Inflammatory macrophage treated with lipopolysaccharide for 1 hour (primary cell): Measurements from ENCODE around the gene SLC16A7.
A peak's percentile ranks its signal among the peaks of the same experiment; 100 is the strongest.
"Not testable (repeated sequence)": the region's sequence is repeated elsewhere in the genome, so short reads cannot be mapped to it uniquely, and the experiment has no call there.

ENCODE experiments used
- DNase-seq, 2 donors: peaks; one replicate each; pipeline ENCODE4 v3.0.0-alpha.2; 2020 to 2022

The SLC16A7 gene

DNA sequence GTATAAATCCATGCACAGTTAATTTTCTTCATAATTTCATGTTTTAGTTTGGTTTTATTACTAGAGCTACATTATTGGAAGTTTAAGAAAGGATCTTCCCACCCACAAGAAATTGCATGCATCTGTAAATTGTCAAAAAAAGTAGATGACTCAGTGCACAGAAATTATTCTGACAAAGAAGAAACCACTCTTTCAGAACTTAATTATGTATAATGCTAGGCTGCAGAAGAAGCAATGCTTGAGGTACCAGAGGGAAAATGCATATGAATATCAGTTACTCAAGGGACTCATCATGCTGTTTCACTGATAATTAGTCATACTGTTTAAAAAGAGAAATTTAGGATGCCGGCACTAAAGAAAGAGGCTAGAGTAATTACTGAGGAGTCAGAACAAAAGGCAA, 147.0 kb downstream of the SLC16A7 start:
- DNase-seq = no peak

DNA sequence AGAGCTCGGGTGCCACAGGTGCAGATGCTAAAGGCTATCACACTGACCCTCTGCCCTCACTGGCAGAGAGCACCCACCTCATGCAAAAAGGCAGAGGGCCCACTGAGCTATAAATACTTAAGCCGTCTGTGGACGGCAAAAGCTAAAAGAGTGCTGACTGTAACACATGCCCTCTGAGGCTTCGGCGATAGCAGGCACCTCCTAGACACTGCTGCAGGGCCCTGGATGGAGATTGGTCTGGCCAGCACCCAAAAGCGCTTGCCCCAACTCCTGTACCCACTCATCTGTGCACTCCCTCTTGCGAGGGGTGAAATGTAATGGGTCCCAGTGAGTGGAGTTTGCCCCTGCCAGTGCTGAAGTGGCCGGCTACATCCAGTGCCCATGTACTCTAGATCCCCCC, 148.7 kb downstream of the SLC16A7 start:
- DNase-seq = no peak

DNA sequence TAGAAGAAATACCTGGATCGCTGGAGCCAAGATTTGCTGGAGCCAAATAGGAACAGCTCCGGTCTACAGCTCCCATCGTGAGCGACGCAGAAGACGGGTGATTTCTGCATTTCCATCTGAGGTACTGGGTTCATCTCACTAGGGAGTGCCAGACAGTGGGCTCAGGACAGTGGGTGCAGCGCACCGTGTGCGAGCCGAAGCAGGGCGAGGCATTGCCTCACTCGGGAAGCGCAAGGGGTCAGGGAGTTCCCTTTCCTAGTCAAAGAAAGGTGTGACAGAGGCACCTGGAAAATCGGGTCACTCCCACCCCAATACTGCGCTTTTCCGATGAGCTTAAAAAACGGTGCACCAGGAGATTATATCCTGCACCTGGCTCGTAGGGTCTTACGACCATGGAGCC, 155.3 kb downstream of the SLC16A7 start:
- not testable (repeated sequence) for DNase-seq

DNA sequence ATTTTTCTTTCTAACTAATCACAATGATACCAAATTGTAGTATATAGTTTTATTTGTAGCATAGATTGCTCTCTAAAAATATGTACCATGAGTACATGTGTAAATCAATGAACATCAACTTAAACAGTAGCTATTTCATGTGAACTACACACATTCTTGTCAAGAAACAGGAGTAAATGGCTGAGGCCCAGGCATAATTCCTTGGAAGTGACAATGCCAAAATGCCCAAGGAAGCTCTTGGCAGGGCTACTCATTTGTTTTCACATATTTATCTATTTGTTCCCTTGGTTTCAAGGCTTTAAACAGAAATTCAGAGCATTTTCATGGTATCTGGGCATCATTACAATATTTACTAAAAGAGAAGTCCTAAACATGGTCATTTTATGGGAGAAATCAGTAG, 165.7 kb downstream of the SLC16A7 start:
- DNase-seq = no peak

DNA sequence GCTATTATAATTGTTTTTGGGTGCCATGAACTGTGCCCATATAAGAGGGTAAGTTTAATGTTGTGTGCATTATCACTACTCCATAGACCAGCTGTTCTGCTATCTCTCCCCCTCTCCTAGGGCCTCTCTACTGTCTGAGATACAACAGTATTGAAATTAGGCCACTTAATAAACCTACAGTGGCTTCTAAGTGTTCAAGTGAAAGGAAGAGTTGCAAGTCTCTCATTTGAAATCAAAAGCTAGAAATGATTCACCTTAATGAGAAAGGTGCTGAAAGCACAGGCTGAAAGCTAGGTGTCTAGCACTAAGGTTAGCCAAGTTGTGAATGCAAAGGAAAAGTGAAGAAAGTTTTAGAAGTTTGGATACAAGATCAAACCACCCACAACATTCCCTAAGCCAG, 168.0 kb downstream of the SLC16A7 start:
- no peak for DNase-seq

DNA sequence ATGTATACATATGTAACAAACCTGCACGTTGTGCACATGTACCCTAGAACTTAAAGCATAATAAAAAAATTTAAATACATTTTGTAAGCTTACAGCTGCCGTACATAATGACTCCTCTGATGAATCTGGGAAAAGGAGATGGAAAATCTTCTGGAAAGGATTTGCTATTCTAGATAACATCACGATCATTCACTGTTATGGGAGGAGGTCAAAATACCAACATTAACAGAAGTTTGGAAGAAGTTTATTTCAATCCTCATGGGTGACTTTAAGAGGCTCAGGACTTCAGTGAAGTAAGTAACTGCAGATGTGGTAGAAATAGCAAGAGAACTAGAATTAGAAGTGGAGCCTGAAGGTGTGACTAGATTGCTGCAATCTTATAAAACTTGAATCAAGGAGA, 172.2 kb downstream of the SLC16A7 start:
- no peak for DNase-seq

DNA sequence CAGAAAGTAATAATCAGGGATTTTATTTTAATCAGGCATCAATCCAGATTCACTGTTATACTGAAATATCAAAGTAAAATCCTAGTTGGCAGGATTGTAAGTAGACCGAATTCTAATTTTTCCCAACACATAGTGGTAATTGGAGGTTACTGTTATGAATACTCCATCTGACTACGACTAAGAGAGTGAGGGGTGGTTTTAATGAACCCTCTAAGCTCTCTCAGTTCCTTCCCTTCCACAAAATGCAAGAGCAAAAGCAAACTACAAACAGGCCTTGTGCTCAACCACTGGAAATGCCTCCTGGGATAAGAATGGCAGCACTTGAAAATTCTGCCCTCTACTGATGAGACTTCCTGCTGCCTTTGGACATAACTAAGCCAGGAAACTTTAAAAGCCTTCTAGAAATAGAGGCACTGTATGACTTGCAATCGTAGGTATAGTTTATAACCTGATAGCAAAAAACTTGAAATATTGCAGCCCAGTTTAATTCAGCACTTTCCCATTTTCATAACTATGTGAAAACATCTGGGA, 184.8 kb downstream of the SLC16A7 start:
- DNase-seq = peak in 1 of 2 donors; percentile 27

DNA sequence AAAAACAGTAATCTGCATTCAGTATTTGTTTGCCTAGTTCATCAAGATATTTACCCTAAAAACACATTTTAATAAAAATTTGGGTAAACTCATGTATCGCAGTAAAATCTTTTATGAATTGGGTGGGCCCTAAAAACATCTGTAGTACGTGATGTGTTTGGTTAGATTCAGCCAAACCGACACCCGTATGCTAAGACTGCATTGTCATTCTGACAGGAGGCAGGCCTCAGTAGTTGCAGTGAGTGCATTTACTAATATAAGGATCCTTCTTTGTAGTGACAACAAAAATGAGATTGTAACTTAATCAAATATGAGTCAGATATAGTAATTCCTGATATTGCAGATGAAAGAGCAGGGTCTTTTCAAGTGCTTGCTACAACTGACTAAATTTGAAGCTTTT, 191.8 kb downstream of the SLC16A7 start:
- no peak for DNase-seq

DNA sequence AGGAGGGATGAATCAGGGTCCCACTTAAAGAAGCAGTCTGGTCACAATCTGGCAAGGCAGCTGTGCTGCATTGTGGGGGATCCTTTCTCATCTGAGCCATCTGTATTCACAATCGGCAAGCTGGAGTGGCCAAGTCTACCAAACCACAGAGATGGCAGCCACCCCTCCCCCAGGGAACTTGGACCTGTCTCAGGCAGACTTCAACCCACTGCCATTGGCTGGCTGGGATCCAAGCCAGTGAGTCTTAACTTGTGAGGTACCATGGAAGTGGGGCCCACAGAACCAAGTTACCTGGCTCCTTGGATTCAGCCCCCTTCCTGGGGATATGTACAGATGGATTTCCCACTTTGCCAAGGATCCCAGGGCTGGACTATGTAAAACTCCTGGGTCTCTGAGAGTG, 196.8 kb downstream of the SLC16A7 start:
- DNase-seq = no peak

DNA sequence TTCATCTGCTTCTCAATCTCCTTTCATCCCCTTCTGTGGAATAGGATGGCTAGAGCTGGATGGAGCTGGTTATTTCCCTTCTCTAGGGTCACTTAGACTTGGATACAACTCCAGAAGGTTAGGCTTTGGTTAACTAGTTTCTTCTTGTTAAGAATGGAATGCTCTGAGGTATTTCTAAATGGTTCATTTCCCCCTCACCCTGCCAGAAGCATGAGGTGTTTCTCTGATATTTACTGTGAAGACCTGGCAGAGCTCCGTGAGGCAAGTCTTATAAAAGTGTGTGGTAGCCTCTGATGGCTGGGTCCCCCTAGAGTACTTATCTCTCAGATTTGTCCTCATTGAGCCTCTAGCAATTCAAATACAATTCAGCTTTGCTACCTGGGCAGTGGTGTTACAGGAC, 207.9 kb downstream of the SLC16A7 start:
- no peak for DNase-seq

DNA sequence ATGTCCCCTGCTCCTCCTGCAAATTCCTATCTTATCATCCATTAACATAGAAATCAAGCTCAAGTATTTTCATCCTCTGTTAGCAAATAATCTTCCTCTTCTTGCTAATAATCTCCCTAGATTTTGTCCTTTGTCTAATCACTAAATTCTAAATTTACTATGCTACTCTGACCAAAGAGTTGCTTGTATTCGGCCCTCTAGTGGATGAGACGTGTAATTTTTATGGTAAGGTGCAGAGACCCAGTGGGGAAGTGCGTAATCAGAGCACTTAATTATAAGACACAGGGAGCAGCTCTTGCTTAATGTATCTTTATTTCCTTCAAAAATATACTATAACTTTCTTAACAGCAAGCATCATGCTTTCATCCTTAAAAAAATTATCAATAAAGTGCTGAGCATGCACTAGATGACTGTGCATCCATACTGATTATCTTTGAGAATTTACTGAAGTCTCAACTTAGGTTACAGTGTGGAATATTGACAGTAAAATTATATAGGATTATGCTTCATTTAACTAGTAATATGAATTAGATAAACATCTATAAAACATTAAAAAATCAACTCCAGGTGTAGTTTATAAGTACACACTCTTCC, 212.6 kb downstream of the SLC16A7 start:
- DNase-seq = peak; percentile 19 to 60

DNA sequence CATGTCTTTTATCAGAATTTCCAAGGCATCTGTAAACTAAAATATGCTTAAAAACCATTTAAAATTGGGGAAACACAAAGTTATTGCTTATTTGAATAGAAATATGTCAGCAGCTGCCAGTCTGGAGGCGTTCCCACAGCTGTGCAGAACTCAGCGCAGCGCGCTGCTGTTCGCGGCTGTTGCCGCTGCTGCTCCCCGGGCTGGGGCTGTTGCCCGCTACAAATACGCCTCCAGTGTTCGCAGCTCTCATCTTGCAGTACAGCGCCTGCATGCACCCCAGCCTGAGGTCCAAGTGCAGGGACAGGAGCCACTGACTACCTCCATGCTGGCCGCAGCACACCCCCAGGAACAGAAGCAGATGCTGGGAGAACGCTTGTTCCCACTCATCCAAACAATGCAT, 216.2 kb downstream of the SLC16A7 start:
- DNase-seq = no peak

DNA sequence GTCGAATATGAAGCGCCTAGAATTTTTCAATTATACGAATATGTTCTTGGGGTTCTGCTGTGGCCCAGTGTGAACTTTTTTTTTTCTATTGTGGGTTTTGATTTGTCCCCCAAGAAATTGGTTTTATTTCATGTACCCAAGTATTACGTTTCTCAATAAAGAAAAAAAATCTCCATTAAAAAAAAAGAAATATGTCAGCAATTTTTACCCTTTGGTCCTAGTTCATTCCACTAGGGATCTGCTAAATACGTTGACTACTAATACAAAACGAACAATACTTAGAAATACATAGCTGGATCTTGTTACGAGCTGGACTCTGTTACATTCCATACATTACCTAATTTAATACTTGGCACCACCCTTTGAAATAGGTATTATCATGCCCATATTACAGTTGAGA, 216.9 kb downstream of the SLC16A7 start:
- no peak for DNase-seq

DNA sequence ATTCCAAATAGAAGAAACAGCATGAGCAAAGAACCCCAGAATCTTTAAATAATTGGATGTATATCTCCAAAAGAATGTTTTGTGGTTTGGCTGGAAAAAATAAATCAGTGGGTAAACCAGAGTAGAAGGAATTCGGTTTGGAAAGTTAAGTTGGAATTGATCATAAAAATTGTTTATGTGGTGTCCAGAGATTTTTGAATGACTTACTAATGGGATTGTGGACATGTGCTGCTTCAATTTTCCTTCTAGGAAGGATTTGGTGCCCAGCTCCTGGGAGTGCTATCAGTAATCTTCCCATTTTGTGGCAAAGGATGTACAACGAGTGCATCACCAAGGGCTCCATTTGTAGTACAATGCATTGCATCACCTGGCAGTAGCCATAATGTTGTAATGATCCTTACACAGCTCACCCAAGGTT, 224.8 kb downstream of the SLC16A7 start:
- no peak for DNase-seq

DNA sequence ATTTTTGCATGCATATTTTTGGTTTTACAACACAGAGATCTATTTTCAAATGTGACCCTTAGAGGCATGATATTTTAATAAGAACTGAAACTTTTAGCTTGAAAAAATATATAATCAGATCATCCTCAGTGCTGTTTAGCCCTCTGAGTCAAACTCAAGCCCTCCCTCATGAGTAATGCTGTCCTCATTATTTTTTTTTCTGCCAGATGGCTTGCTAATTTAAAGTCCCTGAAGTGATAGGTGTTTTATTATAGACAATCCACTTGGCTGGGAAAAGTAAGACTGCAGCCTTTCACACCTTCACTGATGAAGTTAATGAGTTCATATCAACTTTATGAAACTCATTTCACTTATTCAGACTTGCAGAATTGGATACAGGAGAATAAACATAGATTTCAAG, 227.7 kb downstream of the SLC16A7 start:
- no peak for DNase-seq

DNA sequence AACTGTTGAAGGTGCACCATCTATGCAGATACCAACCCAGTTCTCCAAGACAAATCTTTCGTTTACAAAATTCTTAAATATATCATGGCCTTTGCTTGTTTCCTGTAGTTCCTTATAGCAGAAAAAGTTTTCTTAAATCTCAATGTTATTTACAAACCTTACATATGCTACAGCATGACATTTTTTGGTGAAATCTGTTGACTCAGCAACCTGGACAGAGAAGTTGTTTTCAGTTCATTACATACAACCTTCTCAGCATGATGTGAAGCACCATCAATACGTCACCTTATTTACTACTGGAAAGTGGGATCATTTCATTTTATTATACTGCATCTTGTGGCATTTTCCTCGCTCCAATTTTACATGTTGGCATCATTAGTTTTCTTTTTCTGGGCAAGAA, 231.9 kb downstream of the SLC16A7 start:
- no peak for DNase-seq

DNA sequence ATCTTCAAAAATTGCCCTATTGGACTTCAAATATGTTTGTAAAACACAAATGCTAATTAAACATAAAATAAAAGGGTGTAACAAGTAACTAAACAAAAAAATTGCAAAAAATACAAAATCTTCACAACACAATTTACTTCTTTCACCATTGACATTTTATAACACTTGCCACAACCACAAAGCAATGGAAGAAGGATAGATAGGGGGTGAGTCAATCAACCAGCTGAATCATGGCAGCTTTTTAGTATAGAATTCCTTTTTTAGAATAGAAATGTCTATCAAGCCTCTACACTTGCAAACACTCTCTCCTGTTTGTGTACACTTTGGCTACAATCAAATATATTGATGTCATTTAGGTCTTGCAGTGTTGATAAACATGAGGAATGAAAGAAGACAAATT, 232.7 kb downstream of the SLC16A7 start:
- no peak for DNase-seq

DNA sequence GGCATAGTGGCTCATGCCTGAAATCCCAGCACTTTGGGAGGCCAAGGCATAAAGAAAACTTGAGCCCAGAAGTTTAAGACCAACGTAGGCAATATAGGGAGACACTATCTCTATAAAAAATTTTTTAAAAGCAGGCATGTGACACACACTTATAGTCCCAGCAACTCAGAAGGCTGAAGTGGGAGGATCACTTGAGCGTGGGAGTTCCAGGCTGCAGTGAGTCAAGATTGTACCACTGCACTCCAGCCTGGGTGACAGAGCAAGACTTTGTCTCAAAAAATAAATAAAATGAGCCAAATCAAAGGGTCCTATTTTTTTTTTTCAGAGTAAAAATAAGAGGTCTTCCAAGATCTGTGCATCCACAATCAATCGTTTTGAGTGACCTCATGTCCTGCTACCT, 237.6 kb downstream of the SLC16A7 start:
- DNase-seq = peak in 1 of 2 donors; percentile 9

DNA sequence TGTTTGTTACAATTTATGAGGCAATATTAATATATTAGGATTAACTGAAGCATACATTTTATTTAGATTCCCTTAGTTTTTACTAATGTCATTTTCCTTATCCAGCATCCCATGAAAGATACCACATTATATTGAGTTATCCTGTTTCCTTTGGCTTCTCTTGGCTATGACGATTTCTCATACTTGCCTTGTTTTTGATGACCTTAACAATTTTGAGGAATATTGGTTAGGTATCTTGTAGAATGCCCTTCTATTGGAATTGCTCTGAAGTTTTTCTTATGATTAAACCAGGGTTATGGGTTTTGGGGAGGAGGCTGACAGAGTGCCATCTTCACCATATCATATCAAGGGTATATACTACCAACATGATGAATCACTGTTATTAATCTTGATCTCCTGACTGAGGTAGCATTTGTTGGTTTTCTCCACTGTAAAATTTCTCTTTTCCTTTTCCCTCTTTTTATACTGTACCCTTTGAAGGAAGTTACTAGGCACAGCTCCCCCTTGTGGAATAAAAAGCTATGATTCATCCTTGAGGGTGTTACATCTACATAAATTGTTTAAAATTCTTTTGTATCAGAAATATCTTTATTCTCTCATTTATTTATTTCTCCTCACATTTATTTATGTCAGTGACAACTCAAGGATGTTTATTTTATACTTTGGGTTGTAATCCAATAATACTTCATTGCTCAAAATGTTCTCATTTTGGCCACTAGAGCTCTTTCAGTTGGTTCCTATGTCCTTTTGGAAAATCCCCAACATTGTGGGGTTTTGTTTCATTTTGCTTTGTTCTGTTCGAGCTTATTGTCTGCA, 239.0 kb downstream of the SLC16A7 start:
- DNase-seq = peak; percentile 5 to 70
